DLD1 (cell line): ENCODE results near the gene SENP3.

Experiments
- in situ Hi-C: cut with HindIII; loops from 2 replicates; pipeline ENCODE4 v1.10.0; 2017; ENCODE audit warnings: low sequenced_read_pairs

The SENP3 gene

GRCh38 chr17:7555320-7555948, 6.3 kb upstream of the SENP3 start:
- in situ Hi-C loops, result no loop called here

GRCh38 chr17:7556627-7557026, 5.1 kb upstream of the SENP3 start:
- in situ Hi-C loops, result no loop called here

GRCh38 chr17:7557147-7557764, 4.5 kb upstream of the SENP3 start:
- in situ Hi-C loops, result no loop called here

- in situ Hi-C loops, result no loop called here
These were observed 3.8 kb upstream of the SENP3 start for GRCh38 chr17:7557775-7558543.

- in situ Hi-C loops, result no loop called here
These were observed 3.0 kb upstream of the SENP3 start, which contains the start of gene TNFSF13 for GRCh38 chr17:7558544-7559319. TSS of gene TNFSF13 (plus strand) at chr17:7558750. CDS start at chr17:7559040, 290 bp downstream.

- in situ Hi-C loops, result no loop called here
These were observed 2.2 kb upstream of the SENP3 start for GRCh38 chr17:7559320-7560171.

- in situ Hi-C loops, result no loop called here
These were observed 1.3 kb upstream of the SENP3 start for GRCh38 chr17:7560172-7561027.

GRCh38 chr17:7561028-7561575, 617 bp upstream of the SENP3 start:
- in situ Hi-C loops, result no loop called here

- in situ Hi-C loops, result no loop called here
These were observed 488 bp downstream of the SENP3 start for GRCh38 chr17:7562208-7562605.

- in situ Hi-C loops, result no loop called here
These were observed 1.6 kb downstream of the SENP3 start for GRCh38 chr17:7563115-7563869.

GRCh38 chr17:7569571-7569970, 7.9 kb downstream of the SENP3 start:
- in situ Hi-C loops, result no loop called here

GRCh38 chr17:7570351-7570750, 8.6 kb downstream of the SENP3 start:
- in situ Hi-C loops, result no loop called here

GRCh38 chr17:7572338-7572587, 10.5 kb downstream of the SENP3 start:
- in situ Hi-C loops, result no loop called here

- in situ Hi-C loops, result no loop called here
These were observed 11.0 kb downstream of the SENP3 start for GRCh38 chr17:7572588-7573323.

GRCh38 chr17:7573324-7574080, 11.8 kb downstream of the SENP3 start:
- in situ Hi-C loops, result no loop called here

GRCh38 chr17:7574176-7574953, 12.6 kb downstream of the SENP3 start:
- in situ Hi-C loops, result no loop called here

- in situ Hi-C loops, result no loop called here
These were observed 13.8 kb downstream of the SENP3 start for GRCh38 chr17:7575481-7575883.
